Activated CD4-positive, alpha-beta T cell treated with anti-CD3 and anti-CD28 coated beads, Interleukin-2, amount 50 U/mL, for 48 hours (primary cell): Measurements from ENCODE around the gene CEP70.
"Not testable (repeated sequence)": the region's sequence is repeated elsewhere in the genome, so short reads cannot be mapped to it uniquely, and the experiment has no call there.

Experiments
- DNase-seq, 2 experiments: peaks; one replicate each; pipeline ENCODE4 v3.0.0-alpha.2; 2020

The CEP70 gene

GRCh38 chr3:138591392-138591791, 2.7 kb downstream of the CEP70 start:
- no peak for DNase-seq

GRCh38 chr3:138588445-138588844, 5.6 kb downstream of the CEP70 start:
- DNase-seq: no peak

- DNase-seq: no peak
Measured at GRCh38 chr3:138587374-138587773, 6.7 kb downstream of the CEP70 start.

GRCh38 chr3:138578961-138579574, 15.0 kb downstream of the CEP70 start:
- no peak for DNase-seq

GRCh38 chr3:138578141-138578540, 15.9 kb downstream of the CEP70 start:
- DNase-seq: no peak

GRCh38 chr3:138573138-138573537, 20.9 kb downstream of the CEP70 start:
- DNase-seq: no peak

- not testable (repeated sequence) for DNase-seq
Measured at GRCh38 chr3:138569624-138570023, 24.4 kb downstream of the CEP70 start.

GRCh38 chr3:138569090-138569489, 25.0 kb downstream of the CEP70 start:
- no peak for DNase-seq

GRCh38 chr3:138567403-138567802, 26.7 kb downstream of the CEP70 start:
- DNase-seq: no peak

GRCh38 chr3:138566293-138566692, 27.8 kb downstream of the CEP70 start:
- not testable (repeated sequence) for DNase-seq

- not testable (repeated sequence) for DNase-seq
Measured at GRCh38 chr3:138562902-138563301, 31.2 kb downstream of the CEP70 start.

- no peak for DNase-seq
Measured at GRCh38 chr3:138560501-138560900, 33.6 kb downstream of the CEP70 start.

- DNase-seq: no peak
Measured at GRCh38 chr3:138559134-138559533, 34.9 kb downstream of the CEP70 start.

- not testable (repeated sequence) for DNase-seq
Measured at GRCh38 chr3:138554775-138555174, 39.3 kb downstream of the CEP70 start.

- DNase-seq: not testable (repeated sequence)
Measured at GRCh38 chr3:138550958-138551357, 43.1 kb downstream of the CEP70 start.

- DNase-seq: no peak
Measured at GRCh38 chr3:138549179-138549977, 44.7 kb downstream of the CEP70 start.

GRCh38 chr3:138547342-138547975, 46.6 kb downstream of the CEP70 start:
- DNase-seq: no peak

GRCh38 chr3:138544546-138544945, 49.5 kb downstream of the CEP70 start:
- DNase-seq: no peak

- no peak for DNase-seq
Measured at GRCh38 chr3:138542977-138543376, 51.1 kb downstream of the CEP70 start.

- DNase-seq: no peak
Measured at GRCh38 chr3:138539352-138539751, 54.7 kb downstream of the CEP70 start.

- not testable (repeated sequence) for DNase-seq
Measured at GRCh38 chr3:138521445-138521844, 72.6 kb downstream of the CEP70 start.

- no peak for DNase-seq
Measured at GRCh38 chr3:138513090-138513843, 80.8 kb downstream of the CEP70 start.

GRCh38 chr3:138511945-138512344, 82.1 kb downstream of the CEP70 start:
- DNase-seq: no peak
